Endothelial cell of umbilical vein (primary cell): ENCODE data around the gene ATP8A2.

ENCODE experiments used
- CTCF ChIP-seq, 2 donors: IDR thresholded peaks; 1 replicate in 1 of 2; 2 replicates in 1 of 2; pipeline ENCODE4 v1.5.1; 2011; ENCODE audit warnings: low read length in 2 of 2, mild to moderate bottlenecking in 2 of 2, moderate library complexity in 2 of 2, control low read depth in 1 of 2, inconsistent platforms in 1 of 2, low read depth in 1 of 2; ENCODE audit not compliant: insufficient read depth in 1 of 2; ENCODE audit errors: extremely low read depth in 1 of 2
- MAX ChIP-seq: IDR thresholded peaks from 2 replicates; pipeline ENCODE4 v1.6.1; 2011; ENCODE audit not compliant: insufficient read depth, insufficient read length
- POLR2A ChIP-seq: IDR thresholded peaks from 2 replicates; pipeline ENCODE4 v1.6.1; 2012; ENCODE audit warnings: low read depth, mild to moderate bottlenecking, control low read depth, low read length

- TF ChIP-seq MAX (no peak), CTCF (IDR thresholded peaks at IDR 0.05; ENCODE audit: extremely low read depth in 1 of 2, insufficient read depth in 1 of 2, low read depth in 1 of 2, low read length in 2 of 2) (no peak), POLR2A (no peak)
These were observed 8.3 kb downstream of the ATP8A2 start for GRCh38 chr13:25380082-25380481.
